GM12878 (cell line): ENCODE measurements around the gene HJURP. TPM values are rescaled to one million over a fixed set of nuclear protein-coding genes. Genes with fewer than 3 reads are reported as not detected.

Experiments
- ATAC-seq: fragments of 200-7000 bp; cut with Tn5 transposase; 3 replicates; pipeline ENCODE4 v1.9.1; 2020; ENCODE audit warnings: mild to moderate bottlenecking, moderate library complexity
- BruUV-seq: library from RNA; stranded (reverse); fragments of 400-500 nt; replicated peaks from 2 replicates; lab custom pipeline; 2021; lab: Mats Ljungman, UMichigan
- CTCF ChIA-PET: fragments of 300-600 bp; sonication (Branson Sonifier 250); formaldehyde crosslinking; extraction: SDS; loops from one replicate; lab custom pipeline; 2021; ENCODE audit warnings: inconsistent platforms; lab: Yijun Ruan, JAX
- POLR2A ChIA-PET: fragments of 350-600 bp; formaldehyde crosslinking; extraction: SDS; loops from one replicate; lab custom pipeline; 2021; ENCODE audit warnings: inconsistent platforms; lab: Charles Lee
- RAD21 ChIA-PET: fragments of 300-600 bp; sonication (Branson Sonifier 250); formaldehyde crosslinking; loops from one replicate; lab custom pipeline; 2023; ENCODE audit warnings: antibody characterized with exemption; ENCODE audit not compliant: unreplicated experiment; lab: Charles Lee
- SMC1A ChIA-PET: fragments of 300-600 bp; sonication (Branson Sonifier 250); formaldehyde crosslinking; loops from one replicate; lab custom pipeline; 2023; ENCODE audit not compliant: unreplicated experiment, uncharacterized antibody; lab: Charles Lee
- DNase-seq: peaks from one replicate; pipeline ENCODE4 v3.0.0-alpha.2; 2011; ENCODE audit warnings: low read depth, low spot score
- FAIRE-seq: peaks from 3 replicates; lab custom pipeline; 2011; peaks lifted over from hg19 to GRCh38; lab: Jason Lieb, UNC
- H2AFZ ChIP-seq: 2 replicates; pipeline ENCODE4 v1.6.0; 2011; ENCODE audit warnings: low read depth, low read length, control low read depth; ENCODE audit not compliant: control insufficient read depth
- H3K27ac ChIP-seq: 2 replicates; pipeline ENCODE4 v1.5.1; 2011; ENCODE audit warnings: control low read depth; ENCODE audit not compliant: control insufficient read depth, insufficient read depth
- H3K27me3 ChIP-seq, 2 experiments: replicated peaks in 1 of 2; 2 replicates each; pipeline versions ENCODE4 v1.6.0 to v1.6.1; 2011; ENCODE audit warnings: low read length in 1 of 2; ENCODE audit not compliant: control insufficient read depth in 2 of 2, insufficient read depth in 2 of 2
- H3K36me3 ChIP-seq, 2 experiments: 2 replicates each; pipeline ENCODE4 v1.5.1; 2011; ENCODE audit warnings: low read length in 1 of 2; ENCODE audit not compliant: control insufficient read depth in 2 of 2, insufficient read depth in 2 of 2
- H3K4me1 ChIP-seq: 2 replicates; pipeline ENCODE4 v1.6.1; 2011; ENCODE audit warnings: mild to moderate bottlenecking, low read length, moderate library complexity, mixed read lengths; ENCODE audit not compliant: control insufficient read depth, insufficient read depth
- H3K4me2 ChIP-seq: 2 replicates; pipeline ENCODE4 v1.6.0; 2011; ENCODE audit warnings: control low read depth; ENCODE audit not compliant: control insufficient read depth, insufficient read depth
- H3K4me3 ChIP-seq: fragments of 200-600 bp; sonication (generic); 2 replicates; pipeline ENCODE4 v1.5.1; 2016
- H3K79me2 ChIP-seq: 2 replicates; pipeline ENCODE4 v1.6.0; 2011; ENCODE audit warnings: low read length; ENCODE audit not compliant: control insufficient read depth, insufficient read depth
- H3K9ac ChIP-seq: 2 replicates; pipeline ENCODE4 v1.8.0; 2011; ENCODE audit warnings: low read length, control low read depth, mixed read lengths; ENCODE audit not compliant: control insufficient read depth, insufficient read depth
- H3K9me3 ChIP-seq: replicated peaks from 3 replicates; pipeline ENCODE4 v1.5.1; 2011; ENCODE audit warnings: mild to moderate bottlenecking, low read length; ENCODE audit not compliant: control insufficient read depth, insufficient read depth
- H4K20me1 ChIP-seq: 2 replicates; pipeline ENCODE4 v1.6.0; 2011; ENCODE audit not compliant: control insufficient read depth, insufficient read depth
- CBX5 ChIP-seq: sonication (generic); IDR thresholded peaks from 2 replicates; pipeline ENCODE4 v1.6.1; 2016; ENCODE audit warnings: low read depth, moderate library complexity, mild to moderate bottlenecking, inconsistent platforms
- CEBPB ChIP-seq, 2 experiments: fragments of 150-350 bp in 1 of 2; IDR thresholded peaks; 2 replicates each; pipeline ENCODE4 v1.6.1; 2012 to 2014; ENCODE audit warnings: low read depth in 2 of 2, low read length in 2 of 2, borderline replicate concordance in 1 of 2, inconsistent platforms in 1 of 2
- CEBPZ ChIP-seq: fragments of 150-350 bp; IDR thresholded peaks from 2 replicates; pipeline ENCODE4 v1.6.1; 2016; ENCODE audit warnings: low read depth, low read length
- EGR1 ChIP-seq, 2 experiments: IDR thresholded peaks; 1 replicate in 1 of 2; 2 replicates in 1 of 2; pipeline ENCODE4 v1.6.1; 2011 to 2012; ENCODE audit warnings: low read depth in 2 of 2, low read length in 2 of 2, borderline replicate concordance in 1 of 2, mild to moderate bottlenecking in 1 of 2, moderate library complexity in 1 of 2
- EZH2 ChIP-seq: IDR thresholded peaks from 2 replicates; pipeline ENCODE4 v1.6.1; 2012; ENCODE audit warnings: low read depth, mild to moderate bottlenecking, control low read depth, inconsistent platforms, low read length, borderline replicate concordance; ENCODE audit not compliant: control insufficient read depth
- MTA2 ChIP-seq: fragments of 450-650 bp; IDR thresholded peaks from 2 replicates; pipeline ENCODE4 v1.6.1; 2016; ENCODE audit warnings: low read depth, mild to moderate bottlenecking, moderate library complexity
- PRDM15 ChIP-seq: fragments of 450-650 bp; formaldehyde crosslinking; IDR thresholded peaks from 2 replicates; pipeline ENCODE4 v1.4.0; 2020; ENCODE audit warnings: mild to moderate bottlenecking, moderate library complexity
- RB1 ChIP-seq: fragments of 450-650 bp; formaldehyde crosslinking; IDR thresholded peaks from 2 replicates; pipeline ENCODE4 v1.6.1; 2017; ENCODE audit warnings: mild to moderate bottlenecking, borderline replicate concordance
- RBBP5 ChIP-seq: fragments of 200-600 bp; sonication (generic); conservative IDR thresholded peaks from 2 replicates; pipeline ENCODE4 v1.6.1; 2016
- RELB ChIP-seq: fragments of 450-650 bp; IDR thresholded peaks from 2 replicates; pipeline ENCODE4 v1.6.1; 2017; ENCODE audit warnings: low read depth, mild to moderate bottlenecking, moderate library complexity
- SMAD1 ChIP-seq: fragments of 450-650 bp; IDR thresholded peaks from 2 replicates; pipeline ENCODE4 v1.6.1; 2018; ENCODE audit warnings: mild to moderate bottlenecking, low read depth; ENCODE audit not compliant: partially characterized antibody
- SUZ12 ChIP-seq: fragments of 200-600 bp; sonication (generic); IDR thresholded peaks from one replicate; pipeline ENCODE4 v1.6.1; 2018; ENCODE audit warnings: antibody characterized with exemption, mild to moderate bottlenecking; ENCODE audit not compliant: unreplicated experiment
- TCF7 ChIP-seq: IDR thresholded peaks from 2 replicates; pipeline ENCODE4 v1.6.1; 2014; ENCODE audit warnings: antibody characterized with exemption, borderline replicate concordance
- ZSCAN29 ChIP-seq: fragments of 450-650 bp; IDR thresholded peaks from 2 replicates; pipeline ENCODE4 v1.6.1; 2017; ENCODE audit warnings: mild to moderate bottlenecking, moderate library complexity
- WGBS: methylation state at CpG from one replicate; pipeline ENCODE4 v1.1.6; 2016; ENCODE audit warnings: low lambda C conversion rate; ENCODE audit not compliant: insufficient replicate concordance, insufficient coverage; ENCODE audit errors: missing lambda C conversion rate; 5-methylcytosine and 5-hydroxymethylcytosine counted together
- in situ Hi-C: fragments of 300-500 bp; cut with MboI; formaldehyde crosslinking; loops from 9 replicates; pipeline ENCODE4 v1.14.3; 2018; ENCODE audit warnings: mixed read lengths
- intact Hi-C: fragments of 100-400 bp; cut with micrococcal nuclease; formaldehyde crosslinking; loops from one replicate; pipeline ENCODE4 v1.14.2; 2022; ENCODE audit not compliant: unreplicated experiment
- polyA plus RNA-seq, 11 experiments: library from polyadenylated mRNA; depleted of rRNA in 4 of 11; unstranded in 6 of 11; stranded (reverse) in 5 of 11; fragments of >200 nt; fragmentation: Nextera tagmentation in 4 of 11; fragmentation: Illumina TruSeq in 1 of 11; extraction: Ambion mirVana in 4 of 11; extraction: Trizol in 1 of 11; gene quantifications; 1 replicate in 1 of 11; 2 replicates in 10 of 11; pipeline versions ENCODE4 v1.2.1 to v1.2.3, GENCODE V29; 2011 to 2016; ENCODE audit warnings: inconsistent platforms in 2 of 11, missing spikeins in 2 of 11, low read depth in 1 of 11
- total RNA-seq, 4 experiments: library from RNA; depleted of rRNA in 3 of 4; stranded (reverse); fragments of >200 nt in 3 of 4; fragmentation: Illumina TruSeq in 1 of 4; extraction: Trizol in 1 of 4; gene quantifications; 2 replicates each; pipeline versions ENCODE4 v1.2.1 to v1.2.3, GENCODE V29; 2013 to 2021

The HJURP gene
- total and polyA plus RNA-seq, 10 of the 15 experiments (the other 5 are each of a cell fraction or from before 2014, with no cell fraction given), result 12.7 to 68.9 (median 44.4) TPM

- H3K36me3 ChIP-seq, result peaks cover 29 to 31% of the 10 kb centered on the region in 2 experiments
- no peak overlapping the region for H3K4me3 ChIP-seq
- H3K4me1 ChIP-seq, result peaks cover 7% of the 10 kb centered on the region; the same call in 1 of the 2 replicates
- H3K79me2 ChIP-seq, result peaks cover 43% of the 10 kb centered on the region
- H3K27ac ChIP-seq, result no peak overlapping the region
- RAD21 ChIA-PET, result no interaction called here
- FAIRE-seq (no peak), ATAC-seq (no peak), DNase-seq (no peak)
- intact Hi-C loops, result loop anchor here (5.0 kb wide), 1 partner anchor 787 kb away; the partner anchor contains the start of gene INPP5D
- no TSS peak for BruUV-seq
- TF ChIP-seq MTA2 (no peak), RBBP5 (no peak), ZSCAN29 (no peak), TCF7 (no peak), RELB (no peak), CBX5 (no peak), SUZ12 (no peak), EGR1 (IDR thresholded peaks at IDR 0.05; ENCODE audit: borderline replicate concordance in 1 of 2, low read depth in 2 of 2, low read length in 2 of 2) (no peak), SMAD1 (no peak), CEBPB (IDR thresholded peaks at IDR 0.05; ENCODE audit: borderline replicate concordance in 1 of 2, low read depth in 2 of 2, low read length in 2 of 2) (no peak), EZH2 (no peak), CEBPZ (no peak), PRDM15 (CRISPR knock-in tag) (no peak), RB1 (no peak)
- H3K9me3 ChIP-seq, result no peaks in the 10 kb centered on the region
- H2AFZ ChIP-seq, result no peak overlapping the region
- SMC1A ChIA-PET, result interaction anchor here (1.2 kb wide), 1 partner anchor 11 kb away, joined by 3 read pairs; no protein-coding TSS in a partner anchor
- in situ Hi-C loops, result no loop called here
- H4K20me1 ChIP-seq, result 0 out of 2 replicates have a peak, but pooled peaks cover 2% of the 10 kb centered on the region
- H3K4me2 ChIP-seq, result no peak overlapping the region
- H3K9ac ChIP-seq, result no peak overlapping the region
- 98% methylated on average over 13 of the region's 13 CpGs for WGBS
- CTCF ChIA-PET, result interaction anchor here (0.9 to 1.0 kb wide), 3 partner anchors 9 to 50 kb away, joined by 3 read pairs; no protein-coding TSS in a partner anchor
- POLR2A ChIA-PET, result no interaction called here
- H3K27me3 ChIP-seq, result no peaks in the 10 kb centered on the region
Measured at GRCh38 chr2:233849607-233850271, 4.6 kb downstream of the HJURP start.
